Right kidney (tissue), 1 donor: Measurements from ENCODE around the gene ZBP1.

Source experiments
- DNase-seq: peaks from one replicate; pipeline ENCODE4 v3.0.0-alpha.2; 2016

ZBP1 gene

DNA sequence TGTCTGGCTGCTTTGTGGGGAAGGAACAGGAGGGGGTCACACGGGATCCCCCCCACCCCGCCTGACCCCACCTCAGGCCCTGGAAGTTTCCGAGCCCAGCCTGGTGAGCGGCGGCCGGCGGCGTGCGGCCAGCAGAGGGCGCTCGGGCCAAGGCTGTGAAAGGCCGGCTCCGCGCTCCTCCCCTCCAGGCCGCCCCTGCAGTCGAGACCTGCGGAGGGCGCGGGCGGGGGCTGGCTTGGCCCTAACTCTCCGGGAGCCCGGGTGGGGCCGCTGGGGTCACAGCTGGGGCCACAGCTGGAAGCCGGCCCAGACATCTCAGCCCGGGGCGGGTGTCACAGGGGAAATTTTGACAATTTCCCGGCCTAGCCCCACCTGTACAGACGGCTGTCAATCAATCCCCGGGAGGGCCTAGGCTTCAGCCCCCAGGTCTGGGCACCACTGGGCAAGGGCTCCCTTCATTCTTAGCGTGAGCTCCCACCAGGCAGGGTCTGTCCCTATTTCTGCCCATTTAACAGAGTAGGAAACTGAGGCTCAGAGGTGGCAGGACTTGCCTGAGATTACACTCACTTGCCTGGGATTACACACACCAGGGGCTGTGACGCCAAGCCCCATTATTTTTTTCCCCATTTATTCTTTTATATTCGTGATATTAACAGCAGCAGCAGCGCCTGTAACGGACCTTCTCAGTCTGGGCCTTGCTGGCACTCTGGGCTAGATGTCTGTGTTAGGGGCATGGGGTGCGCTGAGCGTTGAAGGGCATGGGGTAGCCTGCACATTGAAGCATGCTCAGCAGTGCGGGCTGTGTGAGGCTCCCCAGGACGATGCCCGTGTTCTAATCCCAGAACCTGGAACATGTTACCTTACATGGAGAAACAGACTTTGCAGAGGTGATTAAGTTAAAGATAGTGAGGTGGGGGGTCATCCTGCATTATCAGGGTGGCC lies 23.0 kb downstream of the ZBP1 start:
- peak; percentile 69 for DNase-seq

DNA sequence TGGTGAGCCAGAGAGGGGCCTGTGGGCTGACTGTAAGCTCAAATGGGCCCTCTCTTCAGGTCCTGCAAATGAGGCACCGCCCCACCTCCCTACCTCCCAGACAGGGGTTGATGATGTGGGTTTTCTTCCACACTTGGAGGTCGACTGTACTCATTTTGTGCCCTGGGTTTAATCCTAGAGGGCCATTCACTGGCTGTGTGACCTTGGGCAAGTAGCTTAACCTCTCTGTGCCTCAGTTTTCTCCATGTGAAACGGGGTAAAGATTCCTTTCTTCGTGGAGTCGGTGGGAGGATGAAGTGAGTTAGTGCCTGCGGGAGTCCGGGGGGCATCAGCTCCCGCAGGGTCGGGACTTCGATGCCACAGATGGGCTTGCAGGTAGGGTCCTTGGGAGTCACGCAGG lies 23.9 kb downstream of the ZBP1 start:
- no peak for DNase-seq

DNA sequence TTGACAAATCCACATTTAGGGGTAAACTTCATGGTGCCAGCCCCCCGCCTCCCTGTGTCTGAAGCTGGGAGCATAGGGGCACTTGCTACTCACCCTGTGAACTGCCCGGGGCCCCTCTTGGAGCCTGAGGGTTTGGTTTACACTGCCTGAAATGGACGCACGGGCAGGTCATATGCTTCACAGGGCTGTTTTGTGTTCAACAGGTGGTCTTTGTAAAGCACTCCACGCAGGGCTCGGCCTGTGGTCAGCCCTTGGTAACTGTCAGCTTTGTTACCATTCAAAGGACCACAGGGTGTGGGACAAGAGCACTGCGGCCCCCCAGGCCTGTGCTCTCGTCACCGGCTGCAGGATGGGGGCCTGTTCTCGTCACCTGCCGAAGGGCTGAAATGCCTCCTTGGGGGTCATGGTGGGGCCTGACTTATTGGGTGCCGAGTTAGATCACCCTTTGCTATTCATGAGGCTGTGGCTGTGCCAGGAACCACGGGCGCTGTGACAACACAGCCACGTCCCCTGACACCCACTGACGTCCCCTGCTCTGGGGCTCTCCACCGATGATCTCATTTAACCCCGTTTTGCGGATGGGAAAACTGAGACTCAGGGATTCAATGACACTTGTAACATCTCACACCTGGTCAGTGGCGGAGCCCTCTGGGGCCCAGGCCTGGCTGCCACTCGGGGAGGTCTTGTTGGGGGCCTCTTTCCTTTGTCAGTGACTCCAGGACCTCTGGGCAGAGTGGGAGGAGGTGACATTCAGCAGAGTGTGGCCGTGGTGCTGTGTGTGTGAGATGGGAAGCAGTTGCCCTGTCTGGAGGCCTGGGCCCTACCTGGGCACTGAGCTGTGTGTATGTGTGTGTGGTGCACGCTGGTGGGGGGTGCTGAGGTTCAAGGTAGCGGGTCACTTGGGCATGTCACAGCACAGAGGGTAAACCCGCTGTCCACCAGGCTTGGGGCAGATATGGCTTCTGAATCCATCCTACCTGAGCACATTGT lies 24.9 kb downstream of the ZBP1 start:
- DNase-seq, result no peak

DNA sequence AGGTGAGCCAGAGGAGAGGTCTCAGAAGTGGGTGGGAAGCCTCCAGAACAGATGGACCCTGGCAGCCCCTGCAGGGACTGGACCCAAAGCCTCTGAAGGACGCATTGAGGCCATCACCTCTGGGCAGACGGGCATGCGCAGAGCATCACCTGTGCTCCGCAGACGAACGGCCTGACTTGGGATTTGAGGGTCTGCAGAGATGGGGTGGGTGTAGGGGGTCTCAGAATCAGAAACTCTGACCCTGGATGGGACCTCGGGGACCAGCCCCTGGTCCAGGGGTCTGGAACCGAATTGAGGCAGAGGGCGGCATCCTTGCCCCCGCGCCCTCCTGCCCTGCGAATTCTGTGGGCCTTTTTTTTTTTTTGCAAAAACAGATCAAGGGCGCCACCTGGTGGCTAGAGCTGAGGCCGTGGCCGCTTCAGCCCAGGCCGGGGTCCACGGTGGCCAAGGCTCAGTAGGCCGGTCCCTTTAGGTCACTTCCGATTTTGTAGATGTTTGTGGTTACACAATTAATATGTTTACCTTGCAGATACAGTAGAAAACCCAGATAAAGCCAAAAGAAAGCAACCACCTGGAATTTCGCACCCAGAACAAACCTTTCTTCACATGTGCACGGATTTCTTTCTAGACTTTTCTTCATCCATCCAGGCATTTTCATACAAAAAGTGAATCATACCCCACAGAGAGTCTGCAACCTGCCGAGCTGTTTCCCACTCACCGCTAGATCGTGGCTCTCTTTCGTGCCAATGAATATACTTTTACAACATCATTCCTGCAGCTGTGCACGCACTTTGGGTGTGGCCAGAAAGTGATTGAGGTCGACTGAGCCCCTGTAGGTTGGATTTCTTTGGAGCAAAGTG lies 25.9 kb downstream of the ZBP1 start:
- DNase-seq, result peak; percentile 77

DNA sequence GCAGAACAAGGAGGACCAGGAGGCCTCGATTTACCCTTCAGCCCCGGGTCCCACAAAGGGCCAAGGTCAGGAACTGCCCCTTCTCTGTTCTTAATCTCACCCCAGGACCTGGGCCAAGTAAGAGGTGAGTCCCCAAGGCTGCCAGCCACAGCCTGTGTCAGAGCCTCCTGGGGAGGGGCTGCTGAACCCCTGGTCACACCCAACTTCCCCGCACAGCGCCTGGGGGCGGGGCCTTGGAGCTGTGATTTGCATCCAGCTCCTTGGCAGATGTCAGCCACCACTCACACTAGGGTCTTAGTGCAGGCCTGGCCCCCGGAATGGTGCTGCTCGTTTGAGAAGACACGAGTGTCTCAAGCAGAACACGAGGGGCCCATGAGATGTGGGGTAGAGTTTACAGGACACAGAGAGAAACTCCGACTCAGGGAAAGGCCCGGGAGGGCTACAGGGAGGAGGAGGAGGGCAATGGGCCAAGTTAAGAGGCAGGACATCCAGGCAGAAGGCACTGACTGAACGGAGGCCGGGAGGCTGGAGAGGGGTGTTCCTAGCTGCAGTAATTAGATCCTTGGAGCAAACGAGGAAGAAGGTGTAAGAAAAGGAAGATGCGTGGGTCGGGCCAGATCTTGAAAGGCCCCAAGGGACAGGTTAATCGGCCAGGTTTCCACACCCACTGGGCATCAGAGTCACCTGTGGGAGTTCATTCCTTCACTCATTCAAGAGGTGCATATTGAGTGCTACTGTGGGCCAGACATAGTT lies 26.9 kb downstream of the ZBP1 start:
- DNase-seq, result no peak

DNA sequence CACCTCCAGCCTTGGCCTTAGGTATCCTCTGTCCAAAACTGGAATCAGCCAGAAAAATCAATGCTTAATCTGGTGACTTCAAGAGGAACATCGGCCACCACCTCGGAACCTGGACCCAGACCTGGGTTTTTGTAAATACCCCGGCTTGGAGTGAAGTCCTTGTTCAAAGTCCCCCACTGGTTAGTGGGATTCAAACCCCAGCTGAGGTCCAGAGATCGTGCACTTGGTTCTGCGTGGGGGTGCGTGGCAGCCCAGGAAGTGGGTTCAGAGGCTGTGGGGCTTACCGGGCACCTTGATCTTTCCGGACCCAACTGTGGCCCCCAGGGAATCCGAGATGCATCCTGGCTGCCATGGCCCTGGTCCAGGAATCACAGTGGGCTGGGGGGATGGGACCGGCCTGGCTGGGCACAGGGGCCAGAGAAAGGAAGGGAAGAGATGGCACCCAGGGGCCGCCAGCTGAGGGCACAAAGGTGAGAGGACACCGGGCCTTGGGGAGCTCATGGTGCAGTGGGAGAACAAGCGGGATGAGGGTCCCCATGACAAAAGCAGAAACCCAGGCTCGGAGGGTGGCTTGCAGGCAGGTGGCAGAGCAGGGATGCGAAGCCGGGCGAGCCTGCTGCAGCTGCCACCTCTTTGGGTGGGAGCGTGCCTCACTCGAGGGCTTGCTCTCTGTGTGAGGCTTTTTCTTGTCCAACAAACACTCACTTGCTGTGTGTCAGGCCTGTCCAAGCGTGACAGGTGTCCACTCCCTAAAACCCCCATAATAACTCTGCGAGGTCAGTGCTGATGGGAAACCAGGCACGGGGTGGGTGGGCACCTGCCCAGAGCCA lies 27.7 kb downstream of the ZBP1 start:
- peak; percentile 54 for DNase-seq

DNA sequence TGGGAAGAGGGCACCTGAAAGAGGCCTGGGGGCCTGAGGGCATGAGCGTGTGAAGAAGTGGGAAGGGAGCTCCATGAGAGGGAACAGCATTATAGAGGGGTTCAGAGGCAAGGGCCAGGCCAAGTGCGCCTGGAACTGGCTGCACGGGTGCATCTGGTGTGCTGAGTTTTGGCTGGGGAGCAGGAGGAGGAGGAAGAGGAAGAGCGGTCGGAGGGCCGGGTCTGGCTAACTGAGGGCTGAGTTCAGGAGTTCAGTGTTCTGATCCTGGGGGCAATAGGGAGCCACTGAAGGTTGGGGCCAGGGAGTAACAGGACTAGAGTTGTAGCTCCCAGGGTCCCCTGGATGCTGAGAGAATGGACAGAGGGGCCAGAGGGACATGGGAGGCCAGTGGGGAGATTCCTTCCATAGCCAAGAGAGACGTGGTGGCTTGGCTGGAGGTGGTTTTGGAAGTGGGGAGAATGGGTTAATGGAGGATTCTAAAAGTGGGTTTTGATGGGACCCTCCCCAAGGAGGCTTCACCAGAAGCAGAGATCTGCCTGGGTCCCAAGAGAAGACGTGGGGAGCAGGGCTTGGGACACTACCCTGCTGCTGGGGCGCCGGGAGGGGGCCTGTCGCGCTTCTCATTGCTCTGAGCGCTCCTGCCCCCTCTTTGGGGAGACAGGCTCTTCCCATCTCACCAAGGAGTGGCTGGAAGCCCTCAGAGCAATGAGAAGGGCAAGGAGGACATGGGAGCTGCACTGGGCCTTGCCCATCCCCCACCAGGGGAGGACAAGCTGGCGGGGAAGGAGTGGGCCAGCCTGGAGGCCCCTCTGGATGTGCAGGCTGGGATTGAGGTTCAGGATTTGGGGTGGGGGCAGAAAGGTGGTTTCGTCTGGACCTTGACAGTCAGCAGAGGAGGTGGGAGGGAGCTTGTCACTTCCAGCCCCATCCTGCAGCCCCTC lies 28.7 kb downstream of the ZBP1 start:
- DNase-seq, result no peak

DNA sequence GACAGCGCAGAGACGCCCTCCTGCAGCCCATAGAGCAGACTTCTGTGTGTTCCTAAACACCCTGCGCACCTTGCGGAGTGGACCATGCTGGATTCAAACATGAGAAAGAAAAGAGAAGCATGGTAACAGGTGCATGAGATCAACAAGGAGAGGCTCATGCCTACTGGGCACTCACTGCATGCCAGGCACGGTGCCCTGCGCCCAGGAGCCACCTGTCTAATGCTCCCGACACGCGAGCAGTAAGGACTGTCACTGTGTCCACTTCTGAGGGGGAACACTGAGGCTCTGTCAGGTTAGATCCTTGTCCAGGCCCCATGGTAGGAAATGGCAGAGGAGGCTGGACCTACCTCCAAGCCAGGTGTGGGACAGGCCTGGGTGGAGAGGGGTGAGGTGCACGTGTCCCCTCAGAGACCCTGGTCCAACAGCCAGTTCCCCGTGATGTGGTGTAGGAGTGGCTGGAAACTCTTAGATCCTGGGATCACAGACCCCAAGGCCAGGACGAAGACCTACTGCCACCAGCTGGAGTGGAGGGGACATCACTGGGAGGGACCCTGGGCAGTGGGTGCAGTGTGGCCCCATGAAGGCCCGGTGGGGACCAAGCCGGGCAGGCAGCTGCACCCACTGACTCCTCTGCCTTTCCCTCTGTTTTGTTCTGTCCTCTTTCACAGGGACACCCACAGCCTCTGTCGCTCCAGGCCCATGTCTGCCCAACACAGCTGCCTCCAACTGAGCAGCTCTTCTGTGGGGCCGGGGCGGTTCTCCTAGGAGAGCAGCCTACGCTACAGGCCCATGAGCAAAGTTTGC lies 29.5 kb downstream of the ZBP1 start:
- DNase-seq, result no peak

DNA sequence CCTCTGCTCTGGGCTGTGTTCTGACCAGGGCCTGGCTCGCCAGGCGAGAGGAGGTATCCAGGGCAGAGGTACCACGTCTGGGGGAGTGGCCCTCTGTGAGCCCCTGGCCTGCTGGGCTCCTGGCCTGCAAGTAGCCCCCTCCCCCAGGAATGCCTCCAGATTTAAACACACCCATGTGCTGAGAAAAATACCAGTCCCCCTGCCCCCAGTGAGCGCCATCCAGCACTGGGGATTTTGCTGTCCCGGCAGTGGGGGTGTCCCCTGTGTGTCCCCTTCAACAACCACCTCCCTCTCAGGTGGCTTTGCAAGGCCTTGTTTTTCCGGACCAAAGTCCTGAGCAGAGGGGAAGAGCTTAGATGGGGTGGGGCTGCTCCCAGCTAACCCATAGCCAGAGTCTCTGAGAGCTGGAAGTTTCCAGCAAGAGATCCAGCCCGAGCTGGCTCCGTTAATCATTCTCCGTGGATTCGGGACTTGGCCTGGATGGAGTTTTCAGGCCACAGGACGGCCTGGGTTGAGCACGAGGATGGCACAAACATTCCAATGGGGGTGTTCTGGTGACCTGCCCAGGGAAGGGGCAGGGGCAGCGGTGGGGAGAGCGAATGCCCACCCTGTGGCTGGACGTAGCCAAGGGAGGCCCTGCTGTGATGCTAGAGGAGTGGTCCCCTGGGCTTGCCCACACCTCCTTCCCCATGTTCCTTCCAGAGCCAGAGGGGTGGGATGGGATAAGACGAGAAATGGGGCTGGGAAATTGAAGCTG lies 30.3 kb downstream of the ZBP1 start:
- DNase-seq, result peak; percentile 44

DNA sequence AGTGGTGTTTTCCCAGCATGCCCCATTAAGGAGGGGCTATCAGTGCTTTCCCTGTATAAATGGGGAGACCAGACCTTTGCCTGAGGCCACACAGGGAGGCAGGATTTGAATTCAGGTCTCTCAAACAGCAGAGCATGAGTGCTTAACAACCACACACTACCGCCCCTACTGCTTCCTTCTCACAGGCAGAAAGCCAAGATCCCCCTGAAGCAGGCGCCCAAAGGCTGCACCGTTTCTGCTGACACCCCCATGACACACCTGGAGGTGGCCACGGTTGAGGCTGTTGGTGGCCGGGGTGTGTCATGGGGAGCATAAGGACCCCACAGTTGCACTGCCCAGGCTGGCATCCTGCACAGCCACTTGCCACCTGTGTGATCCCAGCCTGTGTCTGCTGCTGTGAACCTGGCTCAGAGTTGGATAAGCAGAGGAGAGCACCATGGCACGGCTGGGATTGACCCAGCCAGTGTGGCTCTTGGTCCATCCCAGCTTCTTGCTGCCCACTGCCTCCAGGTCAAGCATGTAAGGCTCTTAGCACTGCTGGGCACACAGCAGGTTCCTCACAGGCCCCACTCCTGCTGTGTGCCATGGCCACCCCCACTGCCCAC lies 31.0 kb downstream of the ZBP1 start:
- DNase-seq, result no peak

DNA sequence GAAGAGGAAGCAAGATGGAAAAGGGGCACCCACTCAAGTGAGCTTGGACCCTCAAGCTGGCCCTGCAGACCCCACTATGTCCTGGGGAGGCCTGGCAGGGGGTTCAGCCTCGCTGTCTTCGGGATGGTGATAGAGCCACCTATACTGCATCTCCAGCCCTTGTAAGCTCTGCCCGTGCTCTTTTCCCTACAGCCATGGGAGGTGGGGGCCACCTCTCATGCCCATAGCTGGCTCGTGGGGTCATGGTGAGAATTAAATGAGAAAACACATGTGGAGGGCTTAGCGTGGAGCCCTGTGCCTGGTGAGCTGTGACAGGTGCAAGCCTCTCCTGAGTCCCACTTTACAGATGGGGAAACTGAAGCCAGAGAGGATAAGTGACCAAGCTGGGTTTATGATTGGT lies 31.6 kb downstream of the ZBP1 start:
- no peak for DNase-seq

DNA sequence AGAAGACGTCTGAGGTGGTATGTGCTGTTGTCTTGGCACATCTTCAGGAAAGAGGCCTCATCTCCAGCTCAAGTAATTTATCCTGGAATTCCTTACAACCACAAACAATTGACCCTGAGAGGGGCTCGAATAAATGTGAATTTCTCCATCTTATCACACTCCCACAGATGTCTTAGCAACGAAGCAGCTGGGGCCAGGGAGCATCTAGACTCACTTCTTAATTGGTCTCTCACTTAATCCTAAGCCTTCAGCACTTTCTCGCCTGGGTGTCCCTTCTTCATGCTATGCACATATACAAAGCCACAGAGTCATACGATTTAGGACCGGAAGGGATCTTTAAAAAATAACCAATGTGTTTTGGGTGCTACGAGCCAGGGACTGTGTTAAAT lies 32.2 kb downstream of the ZBP1 start:
- no peak for DNase-seq

DNA sequence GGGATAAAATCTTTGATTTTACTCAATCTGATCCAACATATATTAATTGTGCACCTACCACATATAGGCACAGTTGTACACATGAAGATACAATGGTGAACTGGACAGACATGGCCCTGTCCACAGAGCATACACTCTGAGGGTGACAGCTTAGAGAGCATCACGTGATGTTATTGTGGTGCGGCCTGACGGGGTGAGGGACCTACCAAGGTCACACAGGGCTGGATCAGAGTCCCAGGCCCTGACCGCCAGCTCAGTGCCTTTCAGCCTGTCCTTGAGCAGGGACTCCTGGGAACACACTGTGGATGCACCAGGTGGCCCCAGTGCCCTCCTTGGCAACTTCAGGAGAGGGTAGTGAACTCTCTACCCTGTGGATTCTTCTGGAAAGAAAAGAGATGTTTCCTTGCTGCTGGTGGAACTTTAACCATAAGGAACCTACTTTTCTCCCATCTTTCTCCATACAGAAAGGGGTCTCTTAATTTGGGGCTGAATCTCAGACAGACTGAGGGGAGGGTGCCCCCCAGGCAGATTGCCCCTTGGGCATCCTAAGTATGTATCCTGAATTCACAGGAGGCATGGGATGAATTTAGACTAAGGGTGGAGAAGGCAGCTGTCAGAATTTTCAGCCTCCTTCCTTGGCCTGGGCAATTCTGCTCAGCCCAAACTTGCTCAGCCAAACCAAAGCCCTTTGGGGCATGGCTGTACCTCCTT lies 32.8 kb downstream of the ZBP1 start:
- DNase-seq, result no peak

DNA sequence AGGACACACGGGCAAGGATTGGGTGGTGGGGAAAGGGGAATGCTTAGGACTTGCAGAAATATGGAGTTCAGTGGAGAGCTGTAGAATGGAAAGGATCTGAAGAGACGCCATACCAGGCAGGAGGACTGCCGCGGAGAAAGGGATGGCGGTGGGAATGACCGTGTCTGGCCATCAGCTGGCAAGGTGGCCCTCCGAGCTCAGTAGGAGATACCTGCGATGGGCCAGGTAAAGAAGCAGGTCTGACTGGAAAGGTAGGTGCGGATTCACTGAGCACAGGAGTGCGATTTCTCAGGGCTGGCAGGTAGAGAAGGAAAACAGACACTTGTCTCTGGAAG lies 33.3 kb downstream of the ZBP1 start:
- DNase-seq, result no peak

DNA sequence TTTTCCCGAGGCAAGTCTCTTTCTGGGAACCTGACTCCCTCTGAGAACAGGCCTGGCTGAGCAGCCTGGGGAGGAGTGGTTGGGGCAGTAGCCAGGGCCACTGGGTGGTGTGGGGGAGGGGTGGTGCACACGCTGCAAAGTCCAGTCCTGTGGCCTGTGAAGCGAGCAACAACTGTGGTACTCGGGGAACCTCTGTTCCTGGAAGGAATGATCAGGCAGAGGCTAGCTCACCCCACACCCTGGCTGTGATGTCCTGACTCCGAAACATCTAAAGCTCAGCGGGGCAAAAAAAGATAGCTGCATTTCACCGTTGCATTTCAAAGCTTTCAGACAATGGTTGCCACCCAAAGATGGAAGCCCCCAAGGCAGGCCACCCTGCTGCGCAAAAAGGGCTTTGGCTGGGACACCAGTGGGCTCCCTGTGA lies 33.8 kb downstream of the ZBP1 start:
- DNase-seq, result no peak

DNA sequence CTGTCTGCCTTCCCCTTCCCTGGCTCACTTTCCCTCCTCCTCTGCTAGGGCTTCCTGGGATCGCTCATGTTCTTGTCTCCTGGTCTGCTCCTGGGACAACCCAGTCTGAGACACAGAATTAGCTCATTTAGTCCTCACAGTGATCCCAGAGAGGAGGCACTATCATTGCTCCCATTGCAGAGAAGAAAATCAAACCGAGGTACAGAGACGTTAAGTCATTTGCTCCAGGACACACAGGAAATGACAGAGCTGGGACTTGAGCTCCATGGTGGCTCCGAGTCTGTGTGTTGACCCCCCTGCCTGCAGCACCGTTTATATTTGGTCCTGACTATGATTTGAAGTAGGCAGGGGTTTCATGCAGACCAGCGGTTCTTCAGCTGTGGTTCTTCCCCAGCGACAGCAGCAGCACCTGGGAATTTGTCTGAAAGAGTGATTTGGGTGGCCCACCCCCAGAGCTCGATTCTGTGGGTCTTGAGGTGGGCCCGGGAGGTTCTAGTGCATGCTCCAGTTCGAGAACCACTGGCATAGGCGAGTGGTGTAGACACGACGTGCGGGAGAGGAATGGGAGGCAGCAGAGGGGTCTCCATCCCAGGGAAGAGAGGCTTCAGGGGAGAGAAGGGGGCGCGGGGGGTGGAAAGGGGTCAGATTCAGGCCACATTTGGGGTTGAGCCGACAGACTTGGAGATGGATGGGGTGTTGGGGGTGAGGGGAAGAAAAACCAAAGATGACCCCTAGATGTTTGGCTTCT lies 34.6 kb downstream of the ZBP1 start:
- no peak for DNase-seq
